HFFc6 (cell line): Measurements from ENCODE around the gene ATXN1. TPM values are rescaled to one million over a fixed set of nuclear protein-coding genes. Genes with fewer than 3 reads are reported as not detected.

Experiments used
- DNase-seq: peaks from one replicate; pipeline ENCODE4 v3.0.0-alpha.2; 2018
- H3K27ac Mint-ChIP-seq: 2 replicates; pipeline ENCODE4 v1.8.0; 2020; ENCODE audit warnings: mild to moderate bottlenecking, mixed read lengths
- H3K27me3 Mint-ChIP-seq: 2 replicates; pipeline ENCODE4 v1.8.0; 2021; ENCODE audit warnings: mild to moderate bottlenecking, moderate library complexity, mixed read lengths; ENCODE audit not compliant: insufficient read depth
- H3K36me3 Mint-ChIP-seq: 2 replicates; pipeline ENCODE4 v1.8.0; 2021; ENCODE audit warnings: low read depth, mixed read lengths
- H3K4me1 Mint-ChIP-seq: 2 replicates; pipeline ENCODE4 v1.8.0; 2020; ENCODE audit warnings: low read depth, mixed read lengths
- H3K4me3 Mint-ChIP-seq: 2 replicates; pipeline ENCODE4 v1.8.0; 2020; ENCODE audit warnings: mild to moderate bottlenecking, moderate library complexity, mixed read lengths
- H3K9me3 Mint-ChIP-seq: 2 replicates; pipeline ENCODE4 v1.8.0; 2020; ENCODE audit warnings: mild to moderate bottlenecking, mixed read lengths
- CTCF ChIP-seq: fragments of 200-600 bp; sonication (generic); IDR thresholded peaks from 2 replicates; pipeline ENCODE4 v1.5.0; 2021; ENCODE audit warnings: antibody characterized with exemption, mild to moderate bottlenecking
- total RNA-seq, 6 experiments: library from RNA; stranded (reverse); fragmentation: NEBNext Ultra II Directional; extraction: Animal tissue kit (Norgen Biotek cat#: 25700); gene quantifications; 2 replicates in 1 of 6; 3 replicates in 5 of 6; pipeline ENCODE4 v1.2.3, GENCODE V29; 2021

ATXN1 gene
- total RNA-seq, 6 experiments from 2014 or later = 28.2 to 41.5 (median 30.5) TPM

GRCh38 chr6:16375206-16375605, 386.1 kb downstream of the ATXN1 start:
- Mint-ChIP-seq H3K9me3 (peaks cover 5% of the 10 kb centered on the region; the same call in 1 of the 2 replicates), H3K4me1 (peaks cover 10% of the 10 kb centered on the region; the same call in 1 of the 2 replicates), H3K36me3 (peaks cover 12% of the 10 kb centered on the region), H3K4me3 (no peak overlapping the region), H3K27ac (no peak overlapping the region), H3K27me3 (no peaks in the 10 kb centered on the region; the same call in 1 of the 2 replicates)
- no peak for TF ChIP-seq CTCF
- no peak for DNase-seq

- Mint-ChIP-seq H3K4me3 (no peak overlapping the region), H3K27me3 (no peaks in the 10 kb centered on the region; the same call in 1 of the 2 replicates), H3K36me3 (peaks cover 12% of the 10 kb centered on the region), H3K9me3 (peaks cover 5% of the 10 kb centered on the region; the same call in 1 of the 2 replicates), H3K4me1 (peaks cover 10% of the 10 kb centered on the region; the same call in 1 of the 2 replicates), H3K27ac (no peak overlapping the region)
- TF ChIP-seq CTCF = no peak
- DNase-seq = no peak
These were observed 386.6 kb downstream of the ATXN1 start for GRCh38 chr6:16374461-16375200.

GRCh38 chr6:16374016-16374415, 387.2 kb downstream of the ATXN1 start:
- Mint-ChIP-seq H3K4me1 (peaks cover 10% of the 10 kb centered on the region; the same call in 1 of the 2 replicates), H3K27ac (no peak overlapping the region), H3K27me3 (no peaks in the 10 kb centered on the region; the same call in 1 of the 2 replicates), H3K4me3 (no peak overlapping the region), H3K36me3 (peaks cover 12% of the 10 kb centered on the region), H3K9me3 (peaks cover 5% of the 10 kb centered on the region; the same call in 1 of the 2 replicates)
- DNase-seq = no peak
- TF ChIP-seq CTCF = no peak

GRCh38 chr6:16372029-16372776, 389.1 kb downstream of the ATXN1 start:
- no peak overlapping the region for H3K4me3 Mint-ChIP-seq
- H3K27me3 Mint-ChIP-seq = no peaks in the 10 kb centered on the region; the same call in 1 of the 2 replicates
- H3K9me3 Mint-ChIP-seq = peaks cover 5% of the 10 kb centered on the region; the same call in 1 of the 2 replicates
- H3K36me3 Mint-ChIP-seq = peaks cover 10% of the 10 kb centered on the region
- DNase-seq = no peak
- peaks cover 8% of the 10 kb centered on the region; the same call in 1 of the 2 replicates for H3K4me1 Mint-ChIP-seq
- no peak overlapping the region for H3K27ac Mint-ChIP-seq
- no peak for TF ChIP-seq CTCF

GRCh38 chr6:16371401-16371800, 389.9 kb downstream of the ATXN1 start:
- no peak for DNase-seq
- Mint-ChIP-seq H3K27me3 (no peaks in the 10 kb centered on the region; the same call in 1 of the 2 replicates), H3K36me3 (peaks cover 5% of the 10 kb centered on the region; the same call in 1 of the 2 replicates), H3K4me3 (no peak overlapping the region), H3K27ac (no peak overlapping the region), H3K4me1 (peaks cover 6% of the 10 kb centered on the region; the same call in 1 of the 2 replicates), H3K9me3 (peaks cover 5% of the 10 kb centered on the region; the same call in 1 of the 2 replicates)
- no peak for TF ChIP-seq CTCF
